Caco-2 (cell line): ENCODE data around the gene KLF3. TPM values are rescaled to one million over a fixed set of nuclear protein-coding genes. Genes with fewer than 3 reads are reported as not detected.

Experiments
- BruUV-seq: library from RNA; stranded (reverse); fragments of 400-500 nt; replicated peaks from 2 replicates; lab custom pipeline; 2021; lab: Mats Ljungman, UMichigan
- CTCF ChIA-PET: fragments of 300-600 bp; sonication (Branson Sonifier 250); formaldehyde crosslinking; loops from one replicate; lab custom pipeline; 2022; ENCODE audit warnings: antibody characterized with exemption; lab: Charles Lee
- POLR2A ChIA-PET: fragments of 300-600 bp; sonication (Branson Sonifier 250); formaldehyde crosslinking; loops from one replicate; lab custom pipeline; 2022; ENCODE audit warnings: antibody characterized with exemption; lab: Charles Lee
- DNase-seq, 2 experiments: peaks; one replicate each; pipeline versions ENCODE4 v3.0.0 to v3.0.0-alpha.2; 2020 to 2022
- H3K27me3 ChIP-seq: replicated peaks from 2 replicates; pipeline ENCODE4 v1.6.0; 2011; ENCODE audit warnings: low read length; ENCODE audit not compliant: control insufficient read depth, insufficient read depth
- H3K36me3 ChIP-seq: 2 replicates; pipeline ENCODE4 v1.5.1; 2011; ENCODE audit warnings: low read length; ENCODE audit not compliant: control insufficient read depth, insufficient read depth
- H3K4me1 ChIP-seq: fragments of 250-450 bp; sonication (Bioruptor Pico); 2 replicates; pipeline ENCODE4 v1.5.1; 2020; ENCODE audit warnings: mild to moderate bottlenecking
- H3K4me3 ChIP-seq: 2 replicates; pipeline ENCODE4 v1.5.1; 2011; ENCODE audit warnings: low read depth, mild to moderate bottlenecking, control low read depth, low read length
- H3K9me3 ChIP-seq: fragments of 250-450 bp; sonication (Bioruptor Pico); 2 replicates; pipeline ENCODE4 v1.5.1; 2020; ENCODE audit warnings: mild to moderate bottlenecking, moderate library complexity
- H3K27ac Mint-ChIP-seq: one replicate; pipeline ENCODE4 v1.8.0; 2022; ENCODE audit warnings: mixed read lengths; ENCODE audit not compliant: unreplicated experiment
- H3K27me3 Mint-ChIP-seq: one replicate; pipeline ENCODE4 v1.8.0; 2022; ENCODE audit warnings: mixed read lengths; ENCODE audit not compliant: insufficient read depth, unreplicated experiment
- H3K36me3 Mint-ChIP-seq: one replicate; pipeline ENCODE4 v1.8.0; 2022; ENCODE audit warnings: mild to moderate bottlenecking, mixed read lengths; ENCODE audit not compliant: insufficient read depth, unreplicated experiment
- H3K4me1 Mint-ChIP-seq: one replicate; pipeline ENCODE4 v1.8.0; 2022; ENCODE audit warnings: low read depth, mixed read lengths; ENCODE audit not compliant: unreplicated experiment
- H3K4me3 Mint-ChIP-seq: one replicate; pipeline ENCODE4 v1.8.0; 2022; ENCODE audit warnings: mild to moderate bottlenecking, moderate library complexity, mixed read lengths; ENCODE audit not compliant: unreplicated experiment
- H3K9me3 Mint-ChIP-seq: one replicate; pipeline ENCODE4 v1.8.0; 2022; ENCODE audit warnings: mixed read lengths; ENCODE audit not compliant: unreplicated experiment
- CTCF ChIP-seq, 2 experiments: fragments of 200-600 bp in 1 of 2; IDR thresholded peaks; 1 replicate in 1 of 2; 2 replicates in 1 of 2; pipeline versions ENCODE4 v1.5.1 to v1.8.0; 2011 to 2022; ENCODE audit warnings: antibody characterized with exemption in 1 of 2, control low read depth in 1 of 2, inconsistent platforms in 1 of 2, low read depth in 1 of 2, low read length in 1 of 2, mild to moderate bottlenecking in 1 of 2, moderate library complexity in 1 of 2; ENCODE audit not compliant: insufficient read depth in 1 of 2, severe bottlenecking in 1 of 2, unreplicated experiment in 1 of 2
- intact Hi-C: fragments of 100-400 bp; cut with micrococcal nuclease; formaldehyde crosslinking; loops from one replicate; pipeline ENCODE4 v1.10.0; 2022; ENCODE audit not compliant: unreplicated experiment
- total RNA-seq: library from RNA; stranded (reverse); gene quantifications from 2 replicates; pipeline ENCODE4 v1.2.3, GENCODE V29; 2022

KLF3 gene
- total RNA-seq, 1 experiment from 2014 or later, result 34.8 TPM

- Histone ChIP-seq H3K27me3 (no peaks in the 10 kb centered on the region), H3K4me3 (no peak overlapping the region), H3K4me1 (peaks cover 50% of the 10 kb centered on the region), H3K9me3 (no peaks in the 10 kb centered on the region), H3K36me3 (no peaks in the 10 kb centered on the region)
- no peaks in the 10 kb centered on the region for H3K27me3 Mint-ChIP-seq
- ChIA-PET CTCF (no interaction called here), POLR2A (no interaction called here)
- peaks cover 5% of the 10 kb centered on the region for H3K36me3 Mint-ChIP-seq
- no peaks in the 10 kb centered on the region for H3K9me3 Mint-ChIP-seq
- no peak for DNase-seq
- peak overlapping the region; percentile 39 for H3K27ac Mint-ChIP-seq
- intact Hi-C loops, result no loop called here
- H3K4me3 Mint-ChIP-seq, result peak overlapping the region; percentile 30
- no peak for TF ChIP-seq CTCF (IDR thresholded peaks at IDR 0.05; ENCODE audit: insufficient read depth in 1 of 2, low read depth in 1 of 2, low read length in 1 of 2, severe bottlenecking in 1 of 2, unreplicated experiment in 1 of 2)
- peaks cover 49% of the 10 kb centered on the region for H3K4me1 Mint-ChIP-seq
- BruUV-seq, result no TSS peak
Measured at GRCh38 chr4:38672074-38672396, 8.0 kb downstream of the KLF3 start.

- Mint-ChIP-seq H3K27ac (peak overlapping the region; percentile 39), H3K9me3 (no peaks in the 10 kb centered on the region), H3K27me3 (no peaks in the 10 kb centered on the region), H3K4me3 (peak overlapping the region; percentile 30), H3K36me3 (peaks cover under 1% of the 10 kb centered on the region), H3K4me1 (peaks cover 44% of the 10 kb centered on the region)
- Histone ChIP-seq H3K9me3 (no peaks in the 10 kb centered on the region), H3K27me3 (no peaks in the 10 kb centered on the region), H3K36me3 (no peaks in the 10 kb centered on the region), H3K4me3 (no peak overlapping the region), H3K4me1 (peaks cover 48% of the 10 kb centered on the region)
- TSS peak; percentile 16 for BruUV-seq
- POLR2A ChIA-PET, result no interaction called here
- intact Hi-C loops, result loop anchor here (1.0 kb wide), 1 partner anchor 51 kb away; no protein-coding TSS in a partner anchor
- CTCF ChIA-PET, result no interaction called here
- no peak for TF ChIP-seq CTCF (IDR thresholded peaks at IDR 0.05; ENCODE audit: insufficient read depth in 1 of 2, low read depth in 1 of 2, low read length in 1 of 2, severe bottlenecking in 1 of 2, unreplicated experiment in 1 of 2)
- DNase-seq, result peak in 1 of 2 experiments; percentile 16
Measured at GRCh38 chr4:38672397-38673129, 8.6 kb downstream of the KLF3 start.

- H3K4me1 ChIP-seq, result peaks cover 43% of the 10 kb centered on the region
- BruUV-seq, result no TSS peak
- DNase-seq, result peak; percentile 51 to 69
- intact Hi-C loops, result loop anchor here (1.0 kb wide), 1 partner anchor 52 kb away; no protein-coding TSS in a partner anchor
- ChIA-PET POLR2A (no interaction called here), CTCF (interaction anchor here (0.6 to 2.2 kb wide), 3 partner anchors 354 to 987 kb away, joined by 5 to 26 read pairs (median 7); partner anchors contain the start of gene RELL1)
- H3K4me1 Mint-ChIP-seq, result peaks cover 44% of the 10 kb centered on the region
- no peaks in the 10 kb centered on the region for H3K27me3 Mint-ChIP-seq
- H3K27me3 ChIP-seq, result no peaks in the 10 kb centered on the region
- peak overlapping the region; percentile 39 for H3K27ac Mint-ChIP-seq
- peaks cover 2% of the 10 kb centered on the region; the same call in 1 of the 2 replicates for H3K36me3 ChIP-seq
- TF ChIP-seq CTCF (IDR thresholded peaks at IDR 0.05; ENCODE audit: insufficient read depth in 1 of 2, low read depth in 1 of 2, low read length in 1 of 2, severe bottlenecking in 1 of 2, unreplicated experiment in 1 of 2), result no peak
- H3K4me3 Mint-ChIP-seq, result peak overlapping the region; percentile 39
- no peak overlapping the region for H3K4me3 ChIP-seq
- no peaks in the 10 kb centered on the region for H3K9me3 Mint-ChIP-seq
- no peaks in the 10 kb centered on the region for H3K9me3 ChIP-seq
- H3K36me3 Mint-ChIP-seq, result no peaks in the 10 kb centered on the region
Measured at GRCh38 chr4:38673130-38673978, 9.4 kb downstream of the KLF3 start.
